Ascending aorta (tissue), 2 donors: ENCODE results near the gene FKBP8. TPM values are rescaled to one million over a fixed set of nuclear protein-coding genes. Genes with fewer than 3 reads are reported as not detected.

Experiments
- DNase-seq, 2 donors: peaks; one replicate each; pipeline ENCODE4 v3.0.0-alpha.2; 2019; ENCODE audit warnings: low spot score in 2 of 2
- H3K27ac ChIP-seq, 2 donors: fragments of 200-600 bp; sonication (generic); one replicate each; pipeline ENCODE4 v1.5.1; 2016 to 2017; ENCODE audit warnings: mild to moderate bottlenecking in 1 of 2
- H3K27me3 ChIP-seq: fragments of 200-600 bp; sonication (generic); one replicate; pipeline ENCODE4 v1.5.1; 2017
- H3K36me3 ChIP-seq, 2 donors: fragments of 200-600 bp; sonication (generic); one replicate each; pipeline ENCODE4 v1.5.1; 2016
- H3K4me1 ChIP-seq, 2 donors: fragments of 200-600 bp; sonication (generic); one replicate each; pipeline ENCODE4 v1.5.1; 2016 to 2017; ENCODE audit warnings: mild to moderate bottlenecking in 1 of 2
- H3K4me3 ChIP-seq, 2 donors: fragments of 200-600 bp; sonication (generic); one replicate each; pipeline ENCODE4 v1.5.1; 2016 to 2017; ENCODE audit warnings: mild to moderate bottlenecking in 1 of 2
- H3K9me3 ChIP-seq, 2 donors: fragments of 200-600 bp; sonication (generic); one replicate each; pipeline ENCODE4 v1.5.1; 2016
- CTCF ChIP-seq, 3 experiments: fragments of 200-600 bp in 2 of 3; fragments of 450-650 bp in 1 of 3; sonication (generic) in 2 of 3; IDR thresholded peaks; one replicate each; pipeline ENCODE4 v1.5.1; 2016 to 2019; ENCODE audit warnings: antibody characterized with exemption in 3 of 3, mild to moderate bottlenecking in 1 of 3, moderate library complexity in 1 of 3
- intact Hi-C: fragments of 100-400 bp; cut with DNase I; formaldehyde crosslinking; loops from one replicate; pipeline ENCODE4 v1.15.1; 2023
- total RNA-seq: library from RNA; depleted of rRNA; stranded (reverse); fragments of >200 nt; gene quantifications from one replicate; pipeline ENCODE4 v1.1.0, GENCODE V29; 2016

FKBP8 gene
- total RNA-seq, 1 donor from 2014 or later, result 395 TPM

- intact Hi-C loops, result no loop called here
- Histone ChIP-seq H3K4me1 (peaks cover 9 to 69% of the 10 kb centered on the region in 2 donors), H3K9me3 (no peaks in the 10 kb centered on the region), H3K36me3 (no peaks in the 10 kb centered on the region), H3K27ac (peak overlapping the region in 1 of 2 donors; percentile 65), H3K4me3 (no peak overlapping the region), H3K27me3 (no peaks in the 10 kb centered on the region)
- no peak for TF ChIP-seq CTCF (IDR thresholded peaks at IDR 0.05)
- no peak for DNase-seq
Observed at GRCh38 chr19:18484992-18485391, 58.4 kb downstream of the FKBP8 start.

GRCh38 chr19:18483119-18483890 is 60.1 kb downstream of the FKBP8 start:
- no peak overlapping the region for H3K27ac ChIP-seq
- no peak for DNase-seq
- no peaks in the 10 kb centered on the region for H3K36me3 ChIP-seq
- no peaks in the 10 kb centered on the region for H3K27me3 ChIP-seq
- no peaks in the 10 kb centered on the region for H3K9me3 ChIP-seq
- H3K4me3 ChIP-seq, result no peak overlapping the region
- peaks cover 14 to 72% of the 10 kb centered on the region in 2 donors for H3K4me1 ChIP-seq
- no peak for TF ChIP-seq CTCF (IDR thresholded peaks at IDR 0.05)
- intact Hi-C loops, result no loop called here

Other genes starting within 250 kb of the FKBP8 start
- 62.5 TPM for gene LSM4, start 220.5 kb downstream of the FKBP8 start, total RNA-seq
- gene PGPEP1, start 203.0 kb downstream of the FKBP8 start, total RNA-seq, result 14.8 TPM
- gene GDF15, start 157.4 kb downstream of the FKBP8 start, total RNA-seq, result 8.5 TPM
- gene LRRC25, start 146.0 kb downstream of the FKBP8 start, total RNA-seq, result 6.9 TPM
- gene SSBP4, start 124.2 kb downstream of the FKBP8 start, total RNA-seq, result 233 TPM
- 93.1 TPM for gene ISYNA1, start 105.4 kb downstream of the FKBP8 start, total RNA-seq
- gene ELL, start 21.5 kb downstream of the FKBP8 start, total RNA-seq, result 30.5 TPM
- 178 TPM for gene KXD1, start 14.3 kb upstream of the FKBP8 start, total RNA-seq
- gene UBA52, start 28.3 kb upstream of the FKBP8 start, total RNA-seq, result 554 TPM
- gene REX1BD, start 45.2 kb upstream of the FKBP8 start, total RNA-seq, result 173 TPM
- 638 TPM for gene CRLF1, start 63.2 kb upstream of the FKBP8 start, total RNA-seq
- gene TMEM59L, start 69.3 kb upstream of the FKBP8 start, total RNA-seq, result not detected
- 52.8 TPM for gene KLHL26, start 93.5 kb upstream of the FKBP8 start, total RNA-seq
- 10.0 TPM for gene CRTC1, start 140.1 kb upstream of the FKBP8 start, total RNA-seq
- 5.0 TPM for gene COMP, start 247.7 kb upstream of the FKBP8 start, total RNA-seq